Measurements from ENCODE around the gene FOXP1. TPM values are rescaled to one million over a fixed set of nuclear protein-coding genes. Genes with fewer than 3 reads are reported as not detected.

Gene FOXP1
- total and polyA plus RNA-seq, 4 donors = 4.9 to 35.4 (median 32.0) TPM

GRCh38 chr3:71051259-71051595 lies 532.3 kb downstream of the FOXP1 start:
- H3K36me3 ChIP-seq (ENCODE audit: control insufficient read depth in 4 of 4, insufficient read depth in 3 of 4, low read depth in 1 of 4, low read length in 3 of 4) = peaks cover 0 to 27% (median 15%) of the 10 kb centered on the region in 4 donors

More at GRCh38 chr3:71051259-71051595, 532.3 kb downstream of the FOXP1 start:
- peaks cover 0 to 3% (median 1%) of the 10 kb centered on the region in 4 donors for H3K4me1 ChIP-seq (ENCODE audit: control insufficient read depth in 4 of 4, insufficient read depth in 4 of 4, low read length in 3 of 4)
- H3K9ac ChIP-seq (ENCODE audit: low read depth in 1 of 2, low read length in 2 of 2) = no peak overlapping the region
- no peaks in the 10 kb centered on the region for H3K27me3 ChIP-seq (ENCODE audit: control insufficient read depth in 4 of 4, insufficient read depth in 4 of 4, low read length in 3 of 4)
- no peak for TF ChIP-seq TAF1 (conservative IDR thresholded peaks at IDR 0.05)
- TF ChIP-seq YY1 (IDR thresholded peaks at IDR 0.05) = no peak
- no peak for TF ChIP-seq HNF4A (conservative IDR thresholded peaks at IDR 0.05)
- TF ChIP-seq RAD21 (IDR thresholded peaks at IDR 0.05) = no peak
- TF ChIP-seq FOXA1 (IDR thresholded peaks at IDR 0.05) = no peak
- TF ChIP-seq ZBTB33 (IDR thresholded peaks at IDR 0.05) = no peak
- no peak for TF ChIP-seq FOXA2 (IDR thresholded peaks at IDR 0.05)
- no peak for TF ChIP-seq JUND (IDR thresholded peaks at IDR 0.05)
- no peak for TF ChIP-seq HNF4G (IDR thresholded peaks at IDR 0.05)
- no peak for TF ChIP-seq EGR1 (IDR thresholded peaks at IDR 0.05; ENCODE audit: low read depth in 2 of 2)
- TF ChIP-seq GABPA (IDR thresholded peaks at IDR 0.05 in 1 of 2, conservative IDR thresholded peaks at IDR 0.05 in 1 of 2) = no peak
- TF ChIP-seq CTCF (IDR thresholded peaks at IDR 0.05; ENCODE audit: low read depth, low read length, missing input control) = no peak
- TF ChIP-seq REST (IDR thresholded peaks at IDR 0.05) = no peak
- TF ChIP-seq MAX (IDR thresholded peaks at IDR 0.05) = no peak
- no peak for TF ChIP-seq ATF3 (IDR thresholded peaks at IDR 0.05)
- H3K27ac ChIP-seq (ENCODE audit: low read depth in 1 of 2, low read length in 2 of 2) = no peak overlapping the region
- DNase-seq (ENCODE audit: low spot score) = no peak
- 76% methylated on average over 5 of the region's 5 CpGs for WGBS
- no peaks in the 10 kb centered on the region for H3K9me3 ChIP-seq (ENCODE audit: control insufficient read depth in 4 of 4, low read length in 3 of 4)
- no peak overlapping the region for H3K4me3 ChIP-seq (ENCODE audit: low read depth in 1 of 3, low read length in 3 of 3)
